Cardiac fibroblast (primary cell): Measurements from ENCODE around the gene ZNF667.

ENCODE experiments used
- DNase-seq, 2 donors: peaks; one replicate each; pipeline versions ENCODE4 v3.0.0 to v3.0.0-alpha.2; 2010; ENCODE audit warnings: low read depth in 2 of 2
- H3K4me3 ChIP-seq, 2 donors: replicated peaks in 1 of 2; 1 replicate in 1 of 2; 2 replicates in 1 of 2; pipeline ENCODE4 v1.5.1; 2011; ENCODE audit warnings: low read depth in 2 of 2, low read length in 2 of 2, mild to moderate bottlenecking in 2 of 2, moderate library complexity in 1 of 2
- CTCF ChIP-seq: IDR thresholded peaks from one replicate; pipeline ENCODE4 v1.5.1; 2011; ENCODE audit warnings: low read depth, mild to moderate bottlenecking, low read length, inconsistent platforms

The ZNF667 gene

GRCh38 chr19:56476651-56477428 is at the start of gene ZNF667:
TSS of gene ZNF667 (minus strand) at chr19:56477345. CDS start at chr19:56462370, 14,975 bp downstream.
- TF ChIP-seq CTCF: no peak
- DNase-seq: peak; percentile 47 to 61

GRCh38 chr19:56525214-56525860 is 48.2 kb upstream of the ZNF667 start:
- H3K4me3 ChIP-seq: no peak overlapping the region
- peak in 1 of 2 donors; percentile 6 for DNase-seq
- no peak for TF ChIP-seq CTCF

More at GRCh38 chr19:56476651-56477428, at the start of gene ZNF667:
- H3K4me3 ChIP-seq: peak within 1 kb of the TSS; percentile 64 to 92

GRCh38 chr19:56508290-56508778 is 31.2 kb upstream of the ZNF667 start:
- no peak for TF ChIP-seq CTCF
- peak overlapping the region; percentile 68 to 79 for H3K4me3 ChIP-seq
- no peak for DNase-seq

- H3K4me3 ChIP-seq: peak within 1 kb of the TSS; percentile 68 to 79
- no peak for TF ChIP-seq CTCF
- peak; percentile 99 for DNase-seq
Observed at GRCh38 chr19:56507446-56508289, 30.5 kb upstream of the ZNF667 start, which contains the start of gene ZNF471. TSS of gene ZNF471 (plus strand) at chr19:56507855. CDS start at chr19:56511572, 3,717 bp downstream.

GRCh38 chr19:56504581-56504980 is 27.4 kb upstream of the ZNF667 start:
- TF ChIP-seq CTCF: no peak
- H3K4me3 ChIP-seq: no peak overlapping the region
- peak; percentile 31 to 53 for DNase-seq

- TF ChIP-seq CTCF: no peak
- no peak overlapping the region for H3K4me3 ChIP-seq
- DNase-seq: peak in 1 of 2 donors; percentile 27
Observed at GRCh38 chr19:56491399-56491798, 14.3 kb upstream of the ZNF667 start.
